ENCODE results near the gene KIF13A. TPM values are rescaled to one million over a fixed set of nuclear protein-coding genes. Genes with fewer than 3 reads are reported as not detected.
A peak's percentile ranks its signal among the peaks of the same experiment; 100 is the strongest.

KIF13A gene
- total RNA-seq, 1 donor from 2014 or later, result 51.9 TPM

DNA sequence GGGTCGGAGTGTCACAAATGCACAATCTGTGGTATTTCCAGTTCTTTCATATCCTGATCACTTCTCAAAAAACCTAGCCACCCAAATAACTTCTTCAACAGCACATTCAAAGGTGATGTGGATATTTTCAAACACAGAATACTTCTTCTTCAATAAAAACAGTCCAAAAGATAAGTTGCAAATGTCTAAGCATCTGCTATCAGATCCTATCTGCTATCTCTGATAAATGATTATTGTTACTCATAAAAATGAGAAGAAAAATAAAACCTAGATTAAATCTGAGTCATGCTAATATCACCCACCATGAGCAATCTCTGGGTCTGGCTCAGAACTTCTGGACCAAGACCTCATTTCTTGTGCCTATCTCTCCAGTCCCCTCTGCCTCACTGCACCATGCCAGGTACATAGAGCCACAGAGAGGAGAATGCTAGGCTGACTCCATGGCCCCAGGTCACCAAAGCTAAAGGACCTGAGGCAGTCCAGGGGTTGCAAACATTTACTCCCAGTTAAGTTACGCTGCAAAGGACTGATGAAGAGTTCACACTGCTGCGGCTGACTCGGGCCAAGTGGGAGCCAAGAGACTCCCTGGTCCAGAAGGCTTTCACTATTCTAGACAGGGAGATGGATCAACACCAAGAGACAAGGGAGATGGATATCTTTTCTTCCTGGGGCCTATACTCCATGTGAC, 101.4 kb downstream of the KIF13A start:
- no peak for DNase-seq (ENCODE audit: low spot score)
- Mint-ChIP-seq H3K27me3 (ENCODE audit: low read depth) (no peaks in the 10 kb centered on the region), H3K27ac (ENCODE audit: unreplicated experiment) (no peak overlapping the region), H3K36me3 (ENCODE audit: low read depth) (no peaks in the 10 kb centered on the region), H3K9me3 (ENCODE audit: low read depth) (no peaks in the 10 kb centered on the region), H3K4me3 (ENCODE audit: unreplicated experiment) (no peak overlapping the region), H3K4me1 (ENCODE audit: low read depth) (peaks cover 26% of the 10 kb centered on the region)
- TF ChIP-seq, protein P1, sequence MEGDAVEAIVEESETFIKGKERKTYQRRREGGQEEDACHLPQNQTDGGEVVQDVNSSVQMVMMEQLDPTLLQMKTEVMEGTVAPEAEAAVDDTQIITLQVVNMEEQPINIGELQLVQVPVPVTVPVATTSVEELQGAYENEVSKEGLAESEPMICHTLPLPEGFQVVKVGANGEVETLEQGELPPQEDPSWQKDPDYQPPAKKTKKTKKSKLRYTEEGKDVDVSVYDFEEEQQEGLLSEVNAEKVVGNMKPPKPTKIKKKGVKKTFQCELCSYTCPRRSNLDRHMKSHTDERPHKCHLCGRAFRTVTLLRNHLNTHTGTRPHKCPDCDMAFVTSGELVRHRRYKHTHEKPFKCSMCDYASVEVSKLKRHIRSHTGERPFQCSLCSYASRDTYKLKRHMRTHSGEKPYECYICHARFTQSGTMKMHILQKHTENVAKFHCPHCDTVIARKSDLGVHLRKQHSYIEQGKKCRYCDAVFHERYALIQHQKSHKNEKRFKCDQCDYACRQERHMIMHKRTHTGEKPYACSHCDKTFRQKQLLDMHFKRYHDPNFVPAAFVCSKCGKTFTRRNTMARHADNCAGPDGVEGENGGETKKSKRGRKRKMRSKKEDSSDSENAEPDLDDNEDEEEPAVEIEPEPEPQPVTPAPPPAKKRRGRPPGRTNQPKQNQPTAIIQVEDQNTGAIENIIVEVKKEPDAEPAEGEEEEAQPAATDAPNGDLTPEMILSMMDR (IDR thresholded peaks at IDR 0.05), result no peak

DNA sequence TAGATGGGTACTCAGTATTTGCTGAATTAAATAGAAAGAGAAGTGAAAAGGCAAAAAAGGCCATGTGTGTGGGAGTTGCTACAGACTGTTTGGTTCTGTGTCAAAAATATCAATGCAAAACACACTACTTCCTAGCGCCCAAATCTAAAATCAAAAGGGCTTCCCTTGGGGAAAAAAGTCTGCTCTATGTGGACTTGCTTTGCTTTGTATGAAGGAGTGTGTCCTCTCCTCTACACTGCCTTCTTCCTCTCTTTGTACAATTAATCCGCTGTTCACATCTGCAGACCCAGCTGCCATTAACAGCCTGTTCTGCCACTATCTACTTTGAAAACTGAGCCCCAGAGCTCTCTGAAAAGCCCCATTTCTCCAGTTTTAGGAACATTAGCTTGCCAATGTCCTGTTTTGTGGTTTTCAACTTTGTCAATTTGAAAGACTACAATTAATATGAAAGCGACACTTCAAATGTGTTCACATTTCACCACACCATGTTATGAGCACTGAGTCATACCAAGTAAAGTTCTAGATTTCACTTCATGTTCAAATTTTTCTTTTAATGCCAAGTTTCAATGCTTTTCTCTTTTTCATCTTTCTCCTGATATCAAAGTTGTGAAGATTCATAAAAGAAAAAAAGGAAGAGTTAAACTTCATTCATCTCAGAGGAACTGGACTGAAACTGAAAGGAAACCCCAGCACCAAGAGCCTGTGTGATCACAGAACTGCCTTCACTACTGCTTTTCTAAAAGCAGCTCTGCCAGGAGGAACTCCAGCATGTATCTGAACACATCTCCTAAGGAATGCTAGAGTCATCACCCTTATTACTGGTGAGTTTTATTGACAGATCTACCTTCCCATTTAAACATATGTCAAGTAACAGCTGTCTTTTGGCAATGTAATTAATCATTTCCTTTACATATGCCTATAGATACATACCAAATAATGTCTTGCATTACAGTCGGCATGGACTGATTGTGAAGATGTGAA, 102.6 kb downstream of the KIF13A start:
- peaks cover 26% of the 10 kb centered on the region for H3K4me1 Mint-ChIP-seq (ENCODE audit: low read depth)
- peak overlapping the region; percentile 33 for H3K4me3 Mint-ChIP-seq (ENCODE audit: unreplicated experiment)
- TF ChIP-seq, protein P1 (IDR thresholded peaks at IDR 0.05), result no peak
- no peak for DNase-seq (ENCODE audit: low spot score)
- no peaks in the 10 kb centered on the region for H3K9me3 Mint-ChIP-seq (ENCODE audit: low read depth)
- no peaks in the 10 kb centered on the region for H3K27me3 Mint-ChIP-seq (ENCODE audit: low read depth)
- no peaks in the 10 kb centered on the region for H3K36me3 Mint-ChIP-seq (ENCODE audit: low read depth)
- peak overlapping the region; percentile 84 for H3K27ac Mint-ChIP-seq (ENCODE audit: unreplicated experiment)

DNA sequence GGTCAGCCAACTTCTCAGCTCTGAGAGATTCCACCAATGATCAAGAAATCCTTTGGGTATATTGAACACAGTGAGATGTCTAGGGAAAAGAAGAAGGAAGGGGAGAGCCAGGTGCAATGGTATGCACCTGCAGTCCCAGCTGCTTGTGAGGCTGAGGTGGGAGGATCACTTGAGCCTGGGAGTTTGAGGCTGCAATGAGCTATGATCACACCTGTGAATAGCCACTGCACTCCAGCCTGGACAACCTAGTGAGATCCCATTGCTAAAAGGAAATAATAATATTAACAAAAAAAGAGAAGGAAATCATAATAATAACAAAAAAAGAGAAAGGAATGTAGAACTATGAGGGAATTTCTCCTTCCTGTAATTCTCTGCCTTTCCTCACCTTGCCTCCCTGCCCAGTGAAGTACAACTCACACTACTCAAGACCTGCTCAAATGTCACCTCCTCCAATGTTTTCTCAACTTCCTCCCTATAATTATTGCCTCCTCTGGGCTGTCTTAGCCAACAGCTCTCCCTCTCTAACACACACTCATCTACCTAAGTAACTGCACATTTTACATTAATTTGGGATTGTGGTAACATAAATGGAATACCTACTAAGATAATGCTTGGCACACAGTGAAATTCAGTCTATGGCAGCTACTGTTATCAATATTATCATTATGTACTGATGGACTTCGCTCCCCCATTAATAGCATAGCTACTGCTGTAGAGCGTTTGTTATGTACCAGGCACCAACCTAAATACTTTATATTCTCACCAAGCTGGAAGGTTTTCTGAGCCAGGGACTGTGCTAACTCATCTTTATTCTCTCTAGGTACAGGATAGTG, 103.6 kb downstream of the KIF13A start:
- Mint-ChIP-seq H3K36me3 (ENCODE audit: low read depth) (no peaks in the 10 kb centered on the region), H3K27me3 (ENCODE audit: low read depth) (no peaks in the 10 kb centered on the region), H3K4me3 (ENCODE audit: unreplicated experiment) (no peak overlapping the region), H3K27ac (ENCODE audit: unreplicated experiment) (peak overlapping the region; percentile 34), H3K4me1 (ENCODE audit: low read depth) (peaks cover 35% of the 10 kb centered on the region), H3K9me3 (ENCODE audit: low read depth) (no peaks in the 10 kb centered on the region)
- no peak for DNase-seq (ENCODE audit: low spot score)
- TF ChIP-seq, protein P1 (IDR thresholded peaks at IDR 0.05), result no peak

DNA sequence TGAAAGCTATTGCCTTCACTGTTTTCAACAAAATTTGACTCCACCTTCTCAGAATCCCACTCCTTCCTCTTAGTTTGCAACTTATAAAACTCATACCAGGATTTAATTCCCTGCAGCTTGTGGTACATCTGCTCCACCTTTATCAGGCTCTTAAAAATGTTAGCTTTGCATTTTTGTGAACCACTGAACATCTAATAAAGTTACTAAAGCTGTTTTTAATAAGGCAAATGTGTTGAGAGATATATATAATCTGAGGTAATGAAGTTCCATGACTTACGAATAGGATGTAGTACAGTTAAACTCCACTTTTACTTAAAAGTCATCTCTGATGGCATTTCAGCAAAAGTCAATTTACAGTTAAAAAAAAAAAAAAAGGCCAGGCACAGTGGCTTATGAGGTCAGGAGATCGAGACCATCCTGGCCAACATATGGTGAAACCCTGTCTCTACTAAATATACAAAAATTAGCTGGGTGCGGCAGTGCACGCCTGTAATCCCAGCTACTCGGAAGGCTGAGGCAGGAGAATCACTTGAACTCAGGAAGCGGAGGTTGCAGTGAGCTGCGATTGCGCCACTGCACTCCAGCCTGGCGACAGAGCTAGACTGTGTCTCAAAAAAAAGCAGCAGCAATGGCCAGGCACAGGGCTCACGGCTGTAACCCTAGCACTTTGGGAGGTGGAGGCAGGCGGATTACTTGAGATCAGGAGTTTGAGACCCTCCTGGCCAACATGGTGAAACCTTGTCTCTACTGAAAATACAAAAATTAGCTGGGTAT, 106.2 kb downstream of the KIF13A start:
- H3K4me3 Mint-ChIP-seq (ENCODE audit: unreplicated experiment), result no peak overlapping the region
- peaks cover 57% of the 10 kb centered on the region for H3K4me1 Mint-ChIP-seq (ENCODE audit: low read depth)
- TF ChIP-seq, protein P1 (IDR thresholded peaks at IDR 0.05), result no peak
- H3K27ac Mint-ChIP-seq (ENCODE audit: unreplicated experiment), result no peak overlapping the region
- H3K27me3 Mint-ChIP-seq (ENCODE audit: low read depth), result no peaks in the 10 kb centered on the region
- DNase-seq (ENCODE audit: low spot score), result no peak
- H3K9me3 Mint-ChIP-seq (ENCODE audit: low read depth), result no peaks in the 10 kb centered on the region
- no peaks in the 10 kb centered on the region for H3K36me3 Mint-ChIP-seq (ENCODE audit: low read depth)

Measured in chondrocyte (in vitro differentiated cells).